Central memory CD8-positive, alpha-beta T cell (primary cell): ENCODE measurements around the gene ANKH.

Experiments
- ATAC-seq: fragments of 150-1000 bp; cut with Tn5 transposase; replicated peaks from 2 replicates; pipeline ENCODE4 v1.10.0; 2022; ENCODE audit warnings: mild to moderate bottlenecking, moderate FRiP score, moderate number of reproducible peaks; ENCODE audit not compliant: poor library complexity, severe bottlenecking; ENCODE audit errors: extremely low read depth
- DNase-seq, 2 donors: peaks; one replicate each; pipeline ENCODE4 v3.0.0; 2021; ENCODE audit warnings: low spot score in 2 of 2
- H3K27ac Mint-ChIP-seq: one replicate; pipeline ENCODE4 v1.8.0; 2022; ENCODE audit warnings: low read depth, mild to moderate bottlenecking, moderate library complexity, mixed read lengths
- H3K27me3 Mint-ChIP-seq: one replicate; pipeline ENCODE4 v1.8.0; 2022; ENCODE audit warnings: mixed read lengths
- H3K36me3 Mint-ChIP-seq: one replicate; pipeline ENCODE4 v1.8.0; 2022; ENCODE audit warnings: mild to moderate bottlenecking, moderate library complexity, mixed read lengths; ENCODE audit not compliant: insufficient read depth
- H3K4me1 Mint-ChIP-seq: one replicate; pipeline ENCODE4 v1.8.0; 2022; ENCODE audit warnings: mixed read lengths
- H3K4me3 Mint-ChIP-seq: one replicate; pipeline ENCODE4 v1.8.0; 2022; ENCODE audit warnings: mild to moderate bottlenecking, moderate library complexity, mixed read lengths
- H3K9me3 Mint-ChIP-seq: one replicate; pipeline ENCODE4 v1.8.0; 2022; ENCODE audit warnings: mixed read lengths

The ANKH gene

GRCh38 chr5:14767735-14768507 lies 103.7 kb downstream of the ANKH start:
- peak; percentile 78 for ATAC-seq
- DNase-seq: no peak
- H3K9me3 Mint-ChIP-seq: no peaks in the 10 kb centered on the region
- no peaks in the 10 kb centered on the region for H3K27me3 Mint-ChIP-seq
- H3K27ac Mint-ChIP-seq: peak overlapping the region; percentile 71
- H3K36me3 Mint-ChIP-seq: peaks cover 3% of the 10 kb centered on the region
- H3K4me1 Mint-ChIP-seq: peaks cover 26% of the 10 kb centered on the region
- no peak overlapping the region for H3K4me3 Mint-ChIP-seq

GRCh38 chr5:14767053-14767452 lies 104.5 kb downstream of the ANKH start:
- Mint-ChIP-seq H3K36me3 (peaks cover 2% of the 10 kb centered on the region), H3K27ac (peak overlapping the region; percentile 6), H3K9me3 (no peaks in the 10 kb centered on the region), H3K4me3 (no peak overlapping the region), H3K4me1 (peaks cover 19% of the 10 kb centered on the region), H3K27me3 (no peaks in the 10 kb centered on the region)
- DNase-seq (no peak), ATAC-seq (no peak)

- Mint-ChIP-seq H3K9me3 (no peaks in the 10 kb centered on the region), H3K4me1 (peaks cover 19% of the 10 kb centered on the region), H3K4me3 (no peak overlapping the region), H3K27ac (peak overlapping the region; percentile 6), H3K36me3 (peaks cover 4% of the 10 kb centered on the region), H3K27me3 (no peaks in the 10 kb centered on the region)
- DNase-seq (no peak), ATAC-seq (no peak)
These were observed 105.0 kb downstream of the ANKH start for GRCh38 chr5:14766584-14766983.

- H3K4me1 Mint-ChIP-seq: peaks cover 19% of the 10 kb centered on the region
- H3K4me3 Mint-ChIP-seq: no peak overlapping the region
- no peak for ATAC-seq
- no peak overlapping the region for H3K27ac Mint-ChIP-seq
- H3K27me3 Mint-ChIP-seq: no peaks in the 10 kb centered on the region
- no peak for DNase-seq
- peaks cover 4% of the 10 kb centered on the region for H3K36me3 Mint-ChIP-seq
- H3K9me3 Mint-ChIP-seq: no peaks in the 10 kb centered on the region
These were observed 106.0 kb downstream of the ANKH start for GRCh38 chr5:14765587-14765986.

GRCh38 chr5:14762549-14763216 lies 108.9 kb downstream of the ANKH start:
- H3K36me3 Mint-ChIP-seq: peaks cover 6% of the 10 kb centered on the region
- no peaks in the 10 kb centered on the region for H3K27me3 Mint-ChIP-seq
- ATAC-seq (no peak), DNase-seq (no peak)
- H3K4me3 Mint-ChIP-seq: no peak overlapping the region
- no peak overlapping the region for H3K27ac Mint-ChIP-seq
- no peaks in the 10 kb centered on the region for H3K9me3 Mint-ChIP-seq
- peaks cover 8% of the 10 kb centered on the region for H3K4me1 Mint-ChIP-seq

- Mint-ChIP-seq H3K36me3 (peaks cover 6% of the 10 kb centered on the region), H3K4me3 (no peak overlapping the region), H3K4me1 (no peaks in the 10 kb centered on the region), H3K27ac (no peak overlapping the region), H3K9me3 (no peaks in the 10 kb centered on the region), H3K27me3 (no peaks in the 10 kb centered on the region)
- no peak for ATAC-seq
- no peak for DNase-seq
These were observed 111.0 kb downstream of the ANKH start for GRCh38 chr5:14760548-14761002.

GRCh38 chr5:14759744-14760547 lies 111.6 kb downstream of the ANKH start:
- Mint-ChIP-seq H3K27ac (peak overlapping the region; percentile 3), H3K4me3 (no peak overlapping the region), H3K36me3 (peaks cover 6% of the 10 kb centered on the region), H3K4me1 (no peaks in the 10 kb centered on the region), H3K27me3 (no peaks in the 10 kb centered on the region), H3K9me3 (no peaks in the 10 kb centered on the region)
- DNase-seq (no peak), ATAC-seq (no peak)

- Mint-ChIP-seq H3K4me3 (no peak overlapping the region), H3K36me3 (peaks cover 13% of the 10 kb centered on the region), H3K4me1 (peaks cover 2% of the 10 kb centered on the region), H3K27me3 (no peaks in the 10 kb centered on the region), H3K9me3 (no peaks in the 10 kb centered on the region), H3K27ac (no peak overlapping the region)
- DNase-seq (no peak), ATAC-seq (no peak)
These were observed 113.7 kb downstream of the ANKH start for GRCh38 chr5:14757850-14758249.

GRCh38 chr5:14756478-14756877 lies 115.1 kb downstream of the ANKH start:
- Mint-ChIP-seq H3K27ac (no peak overlapping the region), H3K9me3 (no peaks in the 10 kb centered on the region), H3K27me3 (no peaks in the 10 kb centered on the region), H3K36me3 (peaks cover 11% of the 10 kb centered on the region), H3K4me3 (no peak overlapping the region), H3K4me1 (peaks cover 8% of the 10 kb centered on the region)
- no peak for DNase-seq
- ATAC-seq: no peak

GRCh38 chr5:14753947-14754346 lies 117.6 kb downstream of the ANKH start:
- H3K36me3 Mint-ChIP-seq: peaks cover 16% of the 10 kb centered on the region

GRCh38 chr5:14753292-14753691 lies 118.3 kb downstream of the ANKH start:
- peaks cover 13% of the 10 kb centered on the region for H3K4me1 Mint-ChIP-seq
- ATAC-seq: no peak
- H3K36me3 Mint-ChIP-seq: peaks cover 15% of the 10 kb centered on the region
- H3K4me3 Mint-ChIP-seq: no peak overlapping the region
- no peaks in the 10 kb centered on the region for H3K9me3 Mint-ChIP-seq
- no peak overlapping the region for H3K27ac Mint-ChIP-seq
- H3K27me3 Mint-ChIP-seq: no peaks in the 10 kb centered on the region
- DNase-seq: no peak

More at GRCh38 chr5:14753947-14754346, 117.6 kb downstream of the ANKH start:
- ATAC-seq: no peak
- Mint-ChIP-seq H3K27me3 (no peaks in the 10 kb centered on the region), H3K9me3 (no peaks in the 10 kb centered on the region), H3K27ac (peak overlapping the region; percentile 50), H3K4me1 (peaks cover 13% of the 10 kb centered on the region), H3K4me3 (no peak overlapping the region)
- no peak for DNase-seq

- no peak for ATAC-seq
- Mint-ChIP-seq H3K4me1 (peaks cover 13% of the 10 kb centered on the region), H3K4me3 (no peak overlapping the region), H3K9me3 (no peaks in the 10 kb centered on the region), H3K36me3 (peaks cover 14% of the 10 kb centered on the region), H3K27ac (no peak overlapping the region), H3K27me3 (no peaks in the 10 kb centered on the region)
- no peak for DNase-seq
These were observed 119.0 kb downstream of the ANKH start for GRCh38 chr5:14752497-14753071.
